ENCODE data around the gene RIC1. TPM values are rescaled to one million over a fixed set of nuclear protein-coding genes. Genes with fewer than 3 reads are reported as not detected.
"Not testable (repeated sequence)": the region's sequence is repeated elsewhere in the genome, so short reads cannot be mapped to it uniquely, and the experiment has no call there.

RIC1 gene
- polyA plus RNA-seq, 1 donor from 2014 or later = 9.5 TPM

DNA sequence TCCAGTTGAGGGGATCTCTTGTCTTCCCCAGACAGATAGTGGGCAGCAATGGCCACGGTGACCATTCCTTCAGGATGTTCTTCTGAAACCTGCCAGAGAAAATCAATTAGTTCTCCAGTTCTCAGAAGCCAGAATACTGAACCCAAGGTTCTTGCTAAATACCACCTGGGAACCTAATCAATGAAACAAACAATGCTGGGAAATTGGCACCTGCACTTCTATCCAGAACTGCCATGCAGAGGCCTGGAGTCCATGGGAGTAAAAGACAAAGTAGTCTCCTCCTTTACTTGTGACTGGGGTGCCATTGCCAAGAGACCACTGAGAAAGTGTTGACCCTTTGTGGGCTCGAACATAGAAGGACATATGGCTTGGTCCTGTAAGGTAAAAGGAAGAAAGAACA, 158.3 kb downstream of the RIC1 start:
- peaks cover 11 to 21% (median 12%) of the 10 kb centered on the region in 3 donors for H3K4me1 Mint-ChIP-seq
- H3K27ac Mint-ChIP-seq = peak overlapping the region in 1 of 3 donors; percentile 23
- H3K27me3 Mint-ChIP-seq = no peaks in the 10 kb centered on the region
- H3K9me3 Mint-ChIP-seq = peaks cover 5 to 7% (median 6%) of the 10 kb centered on the region in 3 donors
- peaks cover 38% of the 10 kb centered on the region for H3K36me3 Mint-ChIP-seq
- no peak overlapping the region for H3K4me3 Mint-ChIP-seq

DNA sequence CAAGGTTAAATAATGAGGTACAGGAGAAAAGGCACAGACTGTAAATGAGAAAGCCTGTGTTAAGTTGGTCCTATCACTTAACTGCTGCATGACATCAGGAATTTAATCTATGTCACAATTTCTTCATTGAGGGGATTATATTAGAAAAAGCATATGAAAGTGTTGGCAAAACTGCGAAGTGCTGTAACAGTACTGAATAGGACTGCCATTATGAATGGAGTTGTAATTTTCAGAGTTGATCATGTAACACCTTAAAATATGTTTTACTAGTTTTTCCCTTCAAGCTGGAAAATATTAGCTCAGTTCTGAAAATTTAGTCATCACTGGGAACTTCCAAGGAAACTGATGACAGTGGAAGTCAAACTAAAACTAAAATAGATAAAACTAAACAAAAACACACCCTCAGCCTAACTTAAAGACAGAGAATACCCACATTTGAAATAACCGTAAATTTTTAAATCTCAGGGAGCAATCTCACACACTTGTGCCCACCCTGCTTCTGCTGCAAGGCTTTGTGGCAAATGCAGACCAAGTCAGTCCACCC, 158.9 kb downstream of the RIC1 start:
- Mint-ChIP-seq H3K36me3 (peaks cover 35% of the 10 kb centered on the region), H3K4me3 (no peak overlapping the region), H3K27me3 (no peaks in the 10 kb centered on the region), H3K9me3 (peaks cover 4 to 7% (median 4%) of the 10 kb centered on the region in 3 donors), H3K4me1 (peaks cover 11 to 23% (median 12%) of the 10 kb centered on the region in 3 donors), H3K27ac (no peak overlapping the region)

DNA sequence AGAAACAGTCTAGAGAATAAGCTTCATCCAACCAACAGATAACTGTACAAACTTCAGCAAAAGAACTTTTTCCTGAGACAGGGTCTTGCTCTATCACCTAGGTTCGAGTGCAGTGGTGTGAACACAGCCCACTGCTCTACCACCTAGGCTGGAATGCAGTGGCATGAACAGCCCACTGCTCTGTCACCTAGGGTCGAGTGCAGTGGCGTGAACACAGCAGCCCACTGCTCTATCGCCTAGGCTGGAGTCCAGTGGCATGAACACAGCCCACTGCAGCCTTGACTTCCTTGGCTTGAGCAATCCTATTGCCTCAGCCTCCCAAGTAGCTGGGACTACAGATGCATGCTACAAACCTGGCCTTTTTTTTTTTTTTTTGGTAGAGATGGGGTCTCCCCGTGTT, 160.6 kb downstream of the RIC1 start:
- Mint-ChIP-seq H3K4me3 (no peak overlapping the region), H3K36me3 (peaks cover 28% of the 10 kb centered on the region), H3K27me3 (no peaks in the 10 kb centered on the region), H3K4me1 (peaks cover 12 to 31% (median 13%) of the 10 kb centered on the region in 3 donors), H3K27ac (no peak overlapping the region), H3K9me3 (peaks cover 0 to 5% (median 0%) of the 10 kb centered on the region in 3 donors)

DNA sequence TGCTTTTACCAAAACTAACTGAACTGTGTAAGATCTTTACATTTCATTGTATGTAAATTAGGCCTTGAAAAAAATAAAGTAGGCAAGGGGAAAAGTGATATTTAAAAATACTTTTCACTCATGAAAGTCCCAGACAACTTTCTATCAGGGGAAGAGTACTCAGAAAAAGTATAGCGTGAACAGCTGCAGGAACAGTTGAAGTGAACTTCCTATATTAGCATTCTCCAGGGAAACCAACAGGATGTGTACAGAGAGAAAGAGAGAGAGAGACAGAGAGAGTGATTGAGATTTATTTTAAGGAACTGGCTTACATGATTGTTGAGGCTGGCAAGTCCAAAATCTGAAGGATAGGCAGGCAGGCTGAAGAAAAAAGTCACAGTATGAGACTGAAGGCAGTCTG, 162.0 kb downstream of the RIC1 start:
- peak overlapping the region in 1 of 3 donors; percentile 23 for H3K27ac Mint-ChIP-seq

DNA sequence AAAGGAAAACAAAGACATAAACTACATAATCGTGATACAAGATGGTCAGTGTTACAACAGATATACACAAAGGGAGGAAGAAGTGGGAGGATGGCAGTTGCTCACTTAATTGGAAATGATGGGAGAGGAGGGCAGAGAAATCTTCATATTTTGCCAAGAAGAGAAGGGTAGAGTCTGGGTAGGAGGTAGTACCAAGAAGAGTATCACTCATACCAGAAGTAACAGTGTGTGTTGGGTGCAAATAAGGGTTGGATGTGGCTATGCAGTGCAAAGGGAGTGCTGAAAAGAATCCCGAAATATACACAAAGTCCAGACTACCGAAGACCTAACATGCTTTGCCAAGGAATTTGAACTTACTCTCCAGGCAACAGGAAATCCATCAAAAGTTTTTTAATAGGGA, 163.0 kb downstream of the RIC1 start:
- Mint-ChIP-seq H3K4me3 (no peak overlapping the region), H3K36me3 (peaks cover 26% of the 10 kb centered on the region), H3K27me3 (no peaks in the 10 kb centered on the region), H3K27ac (peak overlapping the region in 1 of 3 donors; percentile 4), H3K4me1 (peaks cover 10 to 35% (median 14%) of the 10 kb centered on the region in 3 donors), H3K9me3 (peaks cover 0 to 3% (median 0%) of the 10 kb centered on the region in 3 donors)

More for the DNA sequence above, 162.0 kb downstream of the RIC1 start:
- peak overlapping the region in 2 of 4 donors; percentile 19 to 79 for H3K4me3 Mint-ChIP-seq
- no peaks in the 10 kb centered on the region for H3K27me3 Mint-ChIP-seq
- peaks cover 10 to 35% (median 14%) of the 10 kb centered on the region in 3 donors for H3K4me1 Mint-ChIP-seq
- H3K36me3 Mint-ChIP-seq = peaks cover 30% of the 10 kb centered on the region
- peaks cover 0 to 3% (median 0%) of the 10 kb centered on the region in 3 donors for H3K9me3 Mint-ChIP-seq

DNA sequence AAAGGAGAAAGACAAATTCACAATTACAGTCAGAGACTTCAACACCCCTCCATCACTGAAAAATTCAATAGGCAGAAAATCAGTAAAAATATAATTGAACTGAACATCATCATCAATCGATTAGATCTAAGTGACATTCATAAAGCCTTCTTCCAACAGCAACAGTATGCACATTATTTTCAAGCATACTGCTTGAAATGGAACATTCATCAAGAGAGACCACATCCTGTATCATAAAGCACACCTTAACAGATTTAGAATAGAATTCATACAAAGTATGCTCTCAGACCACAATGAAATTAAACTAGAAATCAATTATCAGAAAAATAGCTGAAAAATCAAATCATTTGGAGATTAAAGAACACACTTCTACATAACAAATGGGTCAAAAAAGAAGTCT, 164.9 kb downstream of the RIC1 start:
- Mint-ChIP-seq H3K9me3 (peaks cover 0 to 3% (median 0%) of the 10 kb centered on the region in 3 donors), H3K27ac (no peak overlapping the region), H3K4me1 (peaks cover 10 to 32% (median 14%) of the 10 kb centered on the region in 3 donors), H3K27me3 (no peaks in the 10 kb centered on the region), H3K36me3 (peaks cover 17% of the 10 kb centered on the region), H3K4me3 (no peak overlapping the region)

DNA sequence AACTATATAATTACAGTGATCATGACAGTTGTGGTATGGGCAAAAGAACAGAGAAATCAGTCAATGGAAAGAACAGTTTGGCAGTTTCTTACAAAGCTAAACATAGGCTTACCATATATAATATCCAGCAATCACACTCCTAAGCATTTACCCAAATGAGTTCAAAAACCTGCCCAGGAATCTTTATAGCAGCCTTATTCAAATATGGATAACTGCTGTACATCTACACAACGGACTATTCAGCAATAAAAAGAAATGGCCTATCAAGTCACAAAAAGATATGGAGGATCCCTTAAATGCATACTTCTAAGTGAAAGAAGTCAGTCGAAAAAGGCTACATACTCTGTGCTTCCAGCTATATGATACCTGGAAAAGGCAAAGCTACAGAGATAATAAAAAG, 167.4 kb downstream of the RIC1 start:
- Mint-ChIP-seq H3K36me3 (peaks cover 8% of the 10 kb centered on the region), H3K27ac (no peak overlapping the region), H3K4me1 (peaks cover 2 to 17% (median 6%) of the 10 kb centered on the region in 3 donors), H3K27me3 (no peaks in the 10 kb centered on the region), H3K4me3 (no peak overlapping the region), H3K9me3 (peaks cover 0 to 3% (median 0%) of the 10 kb centered on the region in 3 donors)

DNA sequence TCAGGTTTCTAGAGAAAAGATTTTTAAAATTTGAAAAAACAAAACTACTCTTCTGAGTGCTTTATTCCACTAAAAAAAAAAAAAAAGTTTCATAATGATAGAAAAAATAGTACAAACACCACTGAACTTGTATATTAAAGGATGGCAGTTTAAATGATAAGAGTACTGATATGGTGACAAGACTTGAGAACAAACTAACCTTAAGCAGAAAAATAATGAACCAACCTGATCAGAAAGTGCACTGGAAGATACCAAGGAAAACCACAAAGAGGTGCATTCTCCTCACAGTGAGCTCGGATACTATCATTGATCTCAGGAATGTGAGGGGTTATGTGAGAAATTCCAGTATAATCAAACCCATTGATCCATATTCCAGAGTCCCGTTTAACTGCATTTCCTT, 169.7 kb downstream of the RIC1 start:
- H3K27me3 Mint-ChIP-seq = no peaks in the 10 kb centered on the region
- peaks cover 2 to 4% (median 2%) of the 10 kb centered on the region in 3 donors for H3K4me1 Mint-ChIP-seq
- H3K36me3 Mint-ChIP-seq = peaks cover 8% of the 10 kb centered on the region
- no peaks in the 10 kb centered on the region for H3K9me3 Mint-ChIP-seq
- H3K27ac Mint-ChIP-seq = no peak overlapping the region
- H3K4me3 Mint-ChIP-seq = no peak overlapping the region

DNA sequence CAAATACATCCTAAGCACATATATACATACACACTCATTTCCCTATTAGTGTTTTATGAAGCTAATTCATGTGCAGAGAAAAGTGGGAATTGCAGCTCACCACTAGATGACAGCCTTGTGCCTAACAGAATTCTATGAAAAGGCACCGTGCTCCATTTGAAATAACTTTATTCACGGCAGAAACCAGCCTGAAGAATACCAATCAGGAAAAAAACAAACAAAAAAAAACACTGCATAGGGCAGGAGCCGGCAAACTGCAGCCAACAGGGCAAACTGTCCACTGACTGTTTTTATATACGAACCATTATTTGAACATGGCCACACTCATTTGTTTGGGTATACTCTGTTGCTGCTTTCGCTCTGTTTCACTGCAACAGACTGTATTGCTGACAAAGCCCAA, 170.4 kb downstream of the RIC1 start:
- Mint-ChIP-seq H3K36me3 (peaks cover 8% of the 10 kb centered on the region), H3K27me3 (no peaks in the 10 kb centered on the region), H3K27ac (no peak overlapping the region), H3K9me3 (no peaks in the 10 kb centered on the region), H3K4me3 (no peak overlapping the region), H3K4me1 (peaks cover under 1 to 3% (median 2%) of the 10 kb centered on the region in 3 donors)

DNA sequence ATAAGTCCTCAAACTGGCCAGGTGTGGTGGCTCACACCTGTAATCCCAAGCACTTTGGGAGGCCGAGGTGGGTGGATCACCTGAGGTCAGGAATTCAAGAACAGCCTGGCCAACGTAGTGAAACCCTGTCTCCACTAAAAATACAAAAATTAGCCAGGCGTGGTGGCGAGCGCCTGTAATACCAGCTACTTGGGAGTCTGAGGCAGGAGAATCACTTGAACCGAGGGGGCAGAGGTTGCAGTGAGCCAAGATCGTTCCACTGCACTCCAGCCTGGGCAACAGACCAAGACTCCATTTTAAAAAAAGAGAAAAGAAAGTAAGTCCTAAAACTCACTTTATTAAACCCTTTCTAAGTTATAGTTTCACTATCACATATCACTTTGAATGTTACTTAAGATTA, 171.5 kb downstream of the RIC1 start:
- not testable (repeated sequence) for H3K9me3 Mint-ChIP-seq, H3K27me3 Mint-ChIP-seq, H3K36me3 Mint-ChIP-seq, H3K4me1 Mint-ChIP-seq, H3K4me3 Mint-ChIP-seq
- H3K27ac Mint-ChIP-seq = peak overlapping the region in 1 of 3 donors; percentile 64

DNA sequence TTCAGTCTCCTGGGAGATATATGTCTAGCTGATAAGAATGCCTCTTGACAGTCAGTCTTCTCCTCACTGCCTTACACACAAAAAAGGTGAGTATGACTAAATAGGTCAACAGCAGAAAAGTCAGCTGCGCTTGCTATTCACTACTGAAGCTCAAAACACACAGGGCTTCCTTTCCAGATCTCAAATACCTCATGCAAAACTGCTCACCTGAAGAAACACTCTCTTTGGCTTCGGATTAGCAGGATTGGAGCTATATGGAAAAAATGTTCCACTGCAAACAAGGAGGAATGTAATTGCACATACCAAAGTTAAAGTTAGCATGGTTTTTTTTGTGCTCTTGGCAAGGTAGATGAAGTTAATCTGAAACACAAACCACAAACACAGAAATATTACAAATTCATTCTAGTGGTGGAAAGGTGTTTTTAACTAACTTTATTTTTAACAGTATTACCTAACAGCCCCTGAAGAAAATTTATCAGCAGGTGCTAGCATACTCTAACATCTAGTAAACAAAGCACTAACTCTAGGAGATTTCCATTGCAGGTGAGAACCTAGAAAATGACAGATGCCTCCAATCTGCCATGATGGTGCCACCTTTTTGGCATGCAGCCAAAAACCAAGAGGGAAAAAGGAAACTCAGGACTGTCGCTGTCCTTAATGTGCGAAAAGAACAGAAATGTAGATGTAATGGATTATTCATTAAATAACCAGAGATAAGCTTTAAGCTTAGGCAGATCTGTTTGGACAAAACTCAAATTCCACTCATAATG, 172.2 kb downstream of the RIC1 start:
- no peak overlapping the region for H3K27ac Mint-ChIP-seq
- H3K4me1 Mint-ChIP-seq = no peaks in the 10 kb centered on the region
- H3K9me3 Mint-ChIP-seq = no peaks in the 10 kb centered on the region
- no peak overlapping the region for H3K4me3 Mint-ChIP-seq
- peaks cover 3% of the 10 kb centered on the region for H3K36me3 Mint-ChIP-seq
- H3K27me3 Mint-ChIP-seq = no peaks in the 10 kb centered on the region

DNA sequence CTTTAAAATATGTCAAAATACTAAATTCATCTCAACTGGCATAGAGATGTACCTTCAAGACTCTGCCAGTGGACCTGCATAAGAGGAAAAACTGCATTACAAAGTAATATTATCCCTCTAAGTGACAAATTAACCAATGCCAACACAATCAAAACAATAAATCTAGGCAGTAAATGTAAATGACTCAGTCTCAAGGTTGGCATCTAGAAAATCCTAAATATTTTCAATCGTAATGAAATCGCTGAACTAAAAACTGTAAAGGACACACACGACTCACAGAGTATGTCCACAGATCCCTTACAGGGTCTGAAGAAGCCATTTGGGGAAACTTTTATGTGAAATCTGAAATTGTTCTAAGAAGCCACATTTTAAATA, 172.8 kb downstream of the RIC1 start:
- Mint-ChIP-seq H3K4me1 (no peaks in the 10 kb centered on the region), H3K9me3 (no peaks in the 10 kb centered on the region), H3K27me3 (no peaks in the 10 kb centered on the region), H3K4me3 (no peak overlapping the region), H3K36me3 (peaks cover 3% of the 10 kb centered on the region), H3K27ac (no peak overlapping the region)

DNA sequence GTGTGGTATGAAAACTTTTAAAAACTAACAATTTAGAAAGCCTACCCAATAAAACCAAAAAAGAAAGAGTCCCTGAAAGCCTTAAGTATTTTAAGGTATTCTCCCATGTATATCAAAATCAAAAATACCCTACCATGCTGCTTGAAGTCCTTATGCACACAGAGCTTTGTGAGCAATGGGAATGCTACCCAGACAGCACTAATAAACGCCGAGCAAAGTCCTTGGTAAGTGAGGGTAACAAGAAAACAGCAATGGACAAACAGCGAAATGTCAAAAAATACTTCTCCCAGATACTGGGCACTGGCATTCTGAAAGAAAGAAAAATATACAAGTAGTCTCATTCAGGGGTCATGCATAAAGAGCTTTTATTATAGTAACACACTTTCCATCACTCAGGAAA, 176.6 kb downstream of the RIC1 start:
- Mint-ChIP-seq H3K27ac (no peak overlapping the region), H3K27me3 (no peaks in the 10 kb centered on the region), H3K4me1 (no peaks in the 10 kb centered on the region), H3K36me3 (peaks cover 9% of the 10 kb centered on the region), H3K4me3 (no peak overlapping the region), H3K9me3 (no peaks in the 10 kb centered on the region)

DNA sequence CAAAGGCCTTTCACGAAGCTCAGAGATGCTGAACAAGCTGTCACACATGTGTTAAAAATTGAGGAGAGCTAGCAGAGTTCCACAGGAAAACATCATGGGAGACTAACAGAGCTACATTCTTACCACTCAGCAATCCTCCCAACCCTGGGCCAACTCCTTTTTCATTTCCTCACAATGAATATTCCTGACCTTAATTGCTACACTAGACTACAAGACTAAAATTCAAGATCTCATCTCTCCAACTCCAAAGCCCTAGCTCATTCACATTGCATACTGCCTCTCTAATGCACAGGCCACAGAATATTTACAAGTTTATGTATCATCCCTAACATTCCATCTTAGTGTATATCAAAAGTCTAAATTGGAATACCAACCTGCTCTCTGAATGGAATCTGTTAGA, 182.8 kb downstream of the RIC1 start:
- peaks cover 0 to 2% (median 0%) of the 10 kb centered on the region in 3 donors for H3K9me3 Mint-ChIP-seq
- H3K4me1 Mint-ChIP-seq = peaks cover 0 to 2% (median 0%) of the 10 kb centered on the region in 3 donors
- H3K27ac Mint-ChIP-seq = no peak overlapping the region
- no peak overlapping the region for H3K4me3 Mint-ChIP-seq
- peaks cover 23% of the 10 kb centered on the region for H3K36me3 Mint-ChIP-seq
- no peaks in the 10 kb centered on the region for H3K27me3 Mint-ChIP-seq

DNA sequence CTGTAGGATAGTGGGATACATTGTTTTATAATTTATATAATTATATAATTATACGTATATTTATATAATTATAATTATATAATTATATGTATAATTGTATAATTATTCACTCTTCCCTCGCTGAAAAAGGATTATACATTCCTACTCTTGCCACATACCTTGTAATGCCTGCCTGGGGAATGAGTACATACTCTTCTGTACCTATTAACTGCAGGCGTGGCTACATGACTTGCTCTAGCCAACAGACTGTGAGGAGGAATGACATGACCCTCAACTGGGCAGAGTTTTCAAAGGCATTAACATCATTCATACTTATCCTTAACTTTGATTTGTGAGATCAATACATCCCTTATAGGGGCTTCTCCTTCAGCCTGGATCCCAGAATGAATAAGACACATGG, 184.9 kb downstream of the RIC1 start:
- H3K27me3 Mint-ChIP-seq = no peaks in the 10 kb centered on the region
- H3K4me1 Mint-ChIP-seq = peaks cover 0 to 2% (median 0%) of the 10 kb centered on the region in 3 donors
- peaks cover 25% of the 10 kb centered on the region for H3K36me3 Mint-ChIP-seq
- no peak overlapping the region for H3K27ac Mint-ChIP-seq
- H3K4me3 Mint-ChIP-seq = no peak overlapping the region
- H3K9me3 Mint-ChIP-seq = peaks cover 0 to 2% (median 0%) of the 10 kb centered on the region in 3 donors

DNA sequence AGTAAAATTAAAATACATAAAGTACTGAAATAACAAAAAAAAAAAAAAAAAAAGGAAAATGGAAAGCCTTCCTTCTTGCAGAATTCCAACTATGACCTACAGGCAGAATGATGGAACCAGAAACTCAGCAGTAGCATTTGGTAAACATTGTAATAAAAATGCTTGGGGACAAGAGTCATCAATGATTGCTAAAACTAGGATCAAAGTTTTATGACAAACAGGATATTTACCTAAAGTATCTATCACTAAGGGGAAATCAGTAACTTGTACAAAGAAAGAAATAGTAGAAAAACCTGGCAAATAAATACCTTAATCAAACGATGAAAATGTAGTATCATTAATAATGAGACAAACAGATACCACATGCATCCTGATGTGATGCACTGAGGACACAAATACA, 186.6 kb downstream of the RIC1 start:
- H3K4me3 Mint-ChIP-seq = no peak overlapping the region
- H3K4me1 Mint-ChIP-seq = peaks cover 0 to 4% (median 0%) of the 10 kb centered on the region in 3 donors
- H3K27me3 Mint-ChIP-seq = no peaks in the 10 kb centered on the region
- no peak overlapping the region for H3K27ac Mint-ChIP-seq
- H3K36me3 Mint-ChIP-seq = peaks cover 21% of the 10 kb centered on the region
- peaks cover 0 to 2% (median 0%) of the 10 kb centered on the region in 3 donors for H3K9me3 Mint-ChIP-seq
